GM19468 (cell line): Measurements from ENCODE around the gene EFCAB6.

Source experiments
- ATAC-seq: cut with Tn5 transposase; IDR thresholded peaks from one replicate; pipeline ENCODE4 v1.9.1; 2021; ENCODE audit warnings: mild to moderate bottlenecking, moderate library complexity, moderate number of reproducible peaks; ENCODE audit not compliant: unreplicated experiment; ENCODE audit errors: extremely low read depth

The EFCAB6 gene

DNA sequence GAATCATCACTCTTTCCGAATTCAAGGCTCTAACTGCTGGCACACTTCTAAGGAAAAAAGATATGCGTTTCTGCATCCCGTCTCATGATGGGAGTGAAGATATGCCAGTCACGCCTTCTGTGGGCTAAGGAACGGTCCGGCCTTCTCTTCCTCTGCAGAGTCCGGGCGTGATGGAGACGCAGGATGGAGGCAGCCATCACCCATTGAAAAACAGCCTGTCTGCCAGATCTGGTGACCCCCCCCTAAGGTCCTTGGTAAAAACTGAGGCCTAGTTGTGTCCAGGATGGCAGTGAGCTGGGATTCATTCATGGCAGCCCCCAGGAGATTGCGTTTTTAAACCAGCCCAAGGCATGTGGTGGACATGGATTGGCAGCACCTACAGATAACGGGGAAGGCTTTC lies 6.9 kb upstream of the EFCAB6 start:
- no peak for ATAC-seq

GRCh38 chr22:43817402-43817801 lies 5.3 kb upstream of the EFCAB6 start:
- no peak for ATAC-seq

DNA sequence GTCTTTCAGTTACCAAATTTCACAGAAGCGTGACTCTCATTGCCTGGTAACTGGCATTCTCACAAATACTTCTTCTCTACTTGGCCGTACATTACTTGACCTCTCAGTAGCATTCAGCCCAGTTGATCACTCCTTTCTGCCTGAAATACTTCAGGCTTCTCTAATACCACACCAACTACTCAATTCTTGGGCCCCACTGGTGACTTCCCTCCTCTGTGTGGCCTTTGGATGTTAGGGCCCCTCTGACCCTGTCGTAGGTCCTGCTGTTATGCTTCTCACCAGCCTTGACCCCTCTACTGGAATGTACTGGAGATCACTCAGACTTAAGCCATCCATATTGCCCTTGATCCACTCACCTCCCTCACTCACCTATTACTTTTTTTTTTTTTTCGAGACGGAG lies 2.2 kb upstream of the EFCAB6 start:
- no peak for ATAC-seq

- ATAC-seq = no peak
Measured at GRCh38 chr22:43812890-43813289, 785 bp upstream of the EFCAB6 start.

- ATAC-seq = no peak
Measured at GRCh38 chr22:43811777-43812148, 342 bp downstream of the EFCAB6 start.

DNA sequence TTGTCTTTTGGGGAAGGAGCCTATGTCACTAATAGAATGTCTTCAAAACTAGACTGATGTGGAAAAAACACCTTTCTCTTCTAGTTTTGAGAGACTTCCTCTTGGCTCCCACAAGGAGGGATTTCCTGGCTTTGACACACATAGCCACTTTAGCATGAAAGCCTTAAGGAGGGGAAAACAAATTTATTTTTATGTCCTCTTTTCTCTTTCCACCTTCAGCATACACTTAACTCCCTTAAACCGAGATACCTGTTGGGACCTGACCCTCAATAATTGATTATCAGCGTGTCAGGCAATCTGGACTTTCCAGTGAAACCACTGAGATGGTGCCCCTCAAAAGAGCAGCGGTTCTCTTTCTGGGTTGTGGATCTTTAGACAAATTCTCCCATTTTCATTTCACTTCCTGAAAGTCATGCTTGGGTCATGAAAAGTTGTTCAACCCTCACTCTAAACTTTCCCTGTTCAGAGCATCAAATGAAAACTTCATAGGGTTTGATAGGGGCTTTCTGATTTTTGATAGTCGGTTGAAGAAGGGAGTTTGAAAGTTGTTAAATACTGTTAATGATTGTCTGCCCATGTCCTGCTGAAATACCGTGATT lies 9.1 kb downstream of the EFCAB6 start:
- ATAC-seq = no peak

- no peak for ATAC-seq
Measured at GRCh38 chr22:43800970-43801369, 11.1 kb downstream of the EFCAB6 start.

DNA sequence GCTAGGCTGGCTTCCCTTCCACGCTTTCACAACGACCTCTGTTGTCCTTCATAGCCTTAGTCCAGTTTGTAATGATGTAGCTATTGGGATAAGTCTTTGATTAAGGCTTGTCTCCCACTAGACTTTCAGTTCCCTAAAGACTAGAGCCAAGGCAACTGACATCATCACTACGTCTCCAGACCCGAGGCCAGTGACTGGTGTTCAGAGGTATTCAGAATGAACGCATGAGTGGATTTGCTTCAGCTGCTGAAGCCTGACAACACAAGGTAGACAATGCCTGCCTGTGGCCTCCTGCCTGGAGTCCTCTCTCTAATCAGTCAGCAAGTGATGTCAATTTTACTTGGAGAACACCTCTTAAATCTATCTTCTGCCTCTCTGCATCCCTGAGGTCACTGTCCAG lies 13.6 kb downstream of the EFCAB6 start:
- peak; percentile 25 for ATAC-seq

- ATAC-seq = no peak
Measured at GRCh38 chr22:43796567-43796966, 15.5 kb downstream of the EFCAB6 start.

DNA sequence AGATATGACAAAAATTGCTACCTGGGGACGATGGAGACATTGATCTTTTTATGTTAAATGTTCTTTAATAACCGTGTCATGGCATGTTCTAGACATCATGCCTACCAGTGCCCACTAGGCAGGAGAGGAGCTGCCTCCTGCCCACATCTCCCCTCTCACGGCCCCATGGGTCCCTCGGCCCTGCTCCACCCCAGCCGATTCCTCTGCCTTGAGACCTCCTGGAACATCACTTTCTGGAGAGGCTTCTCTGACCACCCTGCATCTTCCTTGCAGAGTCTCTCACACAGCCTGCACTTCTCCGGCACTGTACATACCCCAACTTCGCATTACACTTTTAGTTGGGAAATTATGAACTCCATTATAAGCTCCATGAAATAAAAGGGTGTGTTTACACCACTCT lies 16.8 kb downstream of the EFCAB6 start:
- ATAC-seq = no peak

GRCh38 chr22:43792905-43793304 lies 19.2 kb downstream of the EFCAB6 start:
- no peak for ATAC-seq

- no peak for ATAC-seq
Measured at GRCh38 chr22:43789452-43789851, 22.7 kb downstream of the EFCAB6 start.

GRCh38 chr22:43783777-43784176 lies 28.3 kb downstream of the EFCAB6 start:
- ATAC-seq = no peak

DNA sequence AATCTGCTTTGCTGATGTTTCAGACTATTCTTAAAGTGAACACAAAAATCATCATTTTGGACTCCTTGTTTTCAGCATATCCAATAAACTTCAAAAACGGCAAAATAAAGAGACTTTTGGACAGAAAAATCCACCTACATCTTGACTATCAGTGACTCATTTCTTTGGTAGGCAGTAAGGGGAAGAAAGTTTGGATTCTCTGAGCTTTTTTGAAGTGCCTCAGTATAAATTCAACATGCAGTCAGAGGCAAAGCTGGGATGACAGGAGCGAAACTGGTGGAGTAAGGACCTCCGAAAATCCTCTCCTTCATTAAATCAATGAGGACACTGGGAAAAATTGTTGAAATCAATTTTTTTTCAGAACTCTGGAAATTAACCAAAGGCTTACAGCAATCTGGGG lies 29.7 kb downstream of the EFCAB6 start:
- ATAC-seq = no peak

DNA sequence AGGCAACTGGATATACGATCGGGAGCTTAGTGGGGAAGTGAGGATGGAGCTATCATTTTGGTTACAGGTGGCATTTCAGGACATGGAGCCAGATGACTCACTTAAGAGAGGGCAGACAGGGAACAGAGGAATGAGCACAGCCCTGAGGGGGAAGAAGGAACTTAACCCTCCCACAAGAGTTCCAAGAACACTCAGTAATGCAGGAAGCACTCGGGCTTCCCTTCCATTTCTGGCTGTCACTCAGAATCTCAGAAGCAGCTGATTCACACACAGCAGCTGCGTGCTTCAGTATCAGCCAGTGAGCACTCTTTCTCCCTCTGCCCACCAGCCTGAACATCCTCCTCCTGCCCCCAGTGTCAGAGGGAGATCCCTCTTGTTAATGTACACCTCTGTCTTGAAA lies 34.8 kb downstream of the EFCAB6 start:
- no peak for ATAC-seq

GRCh38 chr22:43776081-43776670 lies 35.9 kb downstream of the EFCAB6 start:
- ATAC-seq = no peak

DNA sequence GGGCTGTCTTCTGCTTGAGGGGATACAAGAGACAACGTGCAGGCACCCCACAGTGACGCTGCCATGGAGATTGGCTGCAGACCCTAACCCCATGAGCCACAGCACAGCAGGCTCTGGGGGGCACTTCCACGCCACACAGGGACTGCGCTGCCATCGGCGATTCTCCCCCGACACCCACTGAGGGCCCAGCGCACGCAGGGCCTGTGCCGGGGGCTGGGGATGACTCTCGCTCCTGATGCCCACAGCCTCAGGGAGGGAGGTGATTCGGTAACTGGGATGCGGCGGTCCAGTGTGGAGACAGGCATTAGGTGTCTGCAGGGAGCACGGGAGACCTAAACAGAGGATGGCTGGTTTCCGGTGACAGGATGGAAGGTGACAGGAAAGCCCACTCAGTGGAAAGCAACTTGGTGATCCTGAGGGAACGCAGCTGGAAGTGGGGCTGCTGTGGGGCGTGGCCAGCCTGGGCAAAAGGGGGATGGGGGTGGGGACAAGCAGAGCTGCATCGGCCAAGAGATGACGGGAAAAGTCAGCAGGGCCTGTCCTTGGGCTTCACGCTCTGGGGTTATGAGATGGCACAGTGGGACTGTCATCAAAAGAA lies 37.7 kb downstream of the EFCAB6 start:
- no peak for ATAC-seq

GRCh38 chr22:43772831-43773230 lies 39.3 kb downstream of the EFCAB6 start:
- ATAC-seq = no peak

DNA sequence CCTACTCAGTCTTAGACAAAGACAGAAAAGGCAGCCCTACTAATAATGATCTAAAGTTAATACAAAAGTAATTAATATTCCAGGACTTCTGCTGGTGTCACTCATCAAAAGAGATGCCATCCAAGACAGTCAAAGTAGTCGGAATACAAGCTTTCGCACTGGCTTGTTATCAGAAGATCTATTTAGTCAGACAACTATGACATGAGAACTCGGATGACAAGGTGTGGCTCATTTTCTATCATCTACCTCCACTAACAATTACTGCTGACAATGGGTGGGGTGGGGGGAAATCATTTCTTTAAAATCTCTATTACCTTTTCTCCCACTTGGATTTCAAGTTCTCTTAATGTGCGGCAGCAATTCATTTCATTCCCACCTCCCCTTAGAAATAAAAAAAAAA lies 56.7 kb downstream of the EFCAB6 start:
- no peak for ATAC-seq

DNA sequence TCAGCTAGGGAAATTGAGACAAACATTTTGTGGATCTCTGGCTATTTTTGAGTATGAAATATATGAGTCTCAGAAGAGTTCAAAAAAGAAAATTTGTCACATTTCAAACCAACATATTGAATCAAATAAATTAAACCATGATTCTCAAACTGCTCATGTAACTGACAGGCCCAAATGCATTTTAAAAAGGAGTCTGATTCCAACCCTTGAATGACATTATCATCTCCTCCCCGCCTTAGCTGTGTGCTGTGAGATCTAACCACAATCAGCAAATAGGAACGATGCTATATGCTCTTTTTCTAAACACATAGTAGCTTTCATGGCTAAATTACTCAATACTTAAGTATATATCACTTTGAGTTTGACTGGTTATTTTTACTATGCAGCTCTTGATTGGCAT lies 57.1 kb downstream of the EFCAB6 start:
- ATAC-seq = no peak

DNA sequence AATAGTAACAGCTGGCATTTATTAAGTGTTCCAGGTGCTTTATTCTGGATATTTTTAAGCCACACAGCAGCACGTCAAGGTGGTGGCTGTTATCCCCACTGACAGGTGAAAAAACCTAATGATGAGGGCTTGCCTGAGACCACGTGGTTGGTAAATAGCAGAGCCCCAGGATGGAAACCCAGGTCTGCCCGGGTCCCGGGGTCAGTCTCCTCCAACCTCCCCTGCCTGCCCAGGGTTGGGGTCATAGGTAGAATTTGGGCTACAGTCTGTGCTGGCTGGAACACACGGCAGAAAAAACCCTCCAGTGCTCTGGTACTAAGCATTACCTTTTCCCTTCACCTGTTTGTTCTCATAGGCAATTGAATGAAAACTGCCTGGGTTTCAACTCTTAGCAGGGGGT lies 57.9 kb downstream of the EFCAB6 start:
- no peak for ATAC-seq

GRCh38 chr22:43753688-43754087 lies 58.4 kb downstream of the EFCAB6 start:
- ATAC-seq = no peak
